NB4 (cell line): ENCODE data around the gene ANKS1B.

Experiments used
- DNase-seq: peaks from one replicate; pipeline ENCODE4 v3.0.0; 2010; ENCODE audit warnings: low read depth
- H3K4me3 ChIP-seq: one replicate; pipeline ENCODE4 v1.5.1; 2011; ENCODE audit warnings: mild to moderate bottlenecking, low read depth, low read length, moderate library complexity
- CTCF ChIP-seq: IDR thresholded peaks from one replicate; pipeline ENCODE4 v1.5.1; 2012; ENCODE audit warnings: low read depth, low read length
- MYC ChIP-seq: IDR thresholded peaks from 2 replicates; pipeline ENCODE4 v1.6.1; 2011; ENCODE audit warnings: low read depth, low read length
- POLR2A ChIP-seq: IDR thresholded peaks from 2 replicates; pipeline ENCODE4 v1.6.1; 2011; ENCODE audit warnings: mild to moderate bottlenecking; ENCODE audit not compliant: insufficient read length; ENCODE audit errors: extremely low read depth
- TF ChIP-seq, protein P1 (sequence below): IDR thresholded peaks from 2 replicates; pipeline ENCODE4 v1.6.1; 2011; ENCODE audit warnings: low read depth, low read length

The ANKS1B gene

GRCh38 chr12:99707883-99708282, 276.9 kb downstream of the ANKS1B start:
- TF ChIP-seq POLR2A (no peak), MYC (no peak), CTCF (no peak)
- TF ChIP-seq, protein P1, sequence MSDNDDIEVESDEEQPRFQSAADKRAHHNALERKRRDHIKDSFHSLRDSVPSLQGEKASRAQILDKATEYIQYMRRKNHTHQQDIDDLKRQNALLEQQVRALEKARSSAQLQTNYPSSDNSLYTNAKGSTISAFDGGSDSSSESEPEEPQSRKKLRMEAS = no peak

DNA sequence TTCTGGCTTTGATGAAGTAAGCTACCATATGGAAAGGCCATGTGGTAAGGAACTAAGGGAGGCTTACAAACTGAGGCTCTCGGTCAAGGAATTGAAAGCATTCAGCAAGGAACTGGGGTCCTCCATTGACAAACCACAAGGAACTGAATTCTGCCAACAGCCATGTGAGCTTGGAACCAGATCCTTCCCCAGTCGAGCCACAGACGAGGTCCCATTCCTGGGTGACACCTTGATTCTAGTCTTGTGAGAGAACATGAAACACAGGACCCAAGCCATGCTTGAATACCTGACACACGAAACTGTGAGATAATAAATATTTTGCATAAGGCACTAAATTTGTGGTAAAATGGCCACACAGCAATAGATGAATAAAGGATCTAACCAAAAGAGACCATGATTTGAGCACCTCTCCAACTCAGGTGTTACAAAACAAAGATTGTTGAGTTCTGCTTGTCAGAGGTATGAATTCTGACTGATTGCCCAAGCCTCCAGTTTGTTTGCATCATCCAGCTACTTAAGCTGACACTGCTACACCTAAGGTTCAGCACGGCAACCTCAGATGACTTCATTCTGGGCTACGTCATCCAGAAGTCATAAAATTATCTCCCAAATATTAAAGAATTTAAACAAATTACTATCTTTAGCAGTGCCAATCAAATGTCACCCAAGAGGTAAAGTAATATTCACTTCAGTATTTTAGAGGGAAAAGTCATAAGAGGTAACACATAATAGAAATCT, 277.8 kb downstream of the ANKS1B start:
- no peak for TF ChIP-seq CTCF
- TF ChIP-seq MYC = no peak
- no peak for TF ChIP-seq POLR2A
- TF ChIP-seq, protein P1 = no peak
- DNase-seq = no peak
- no peak overlapping the region for H3K4me3 ChIP-seq

More at GRCh38 chr12:99707883-99708282, 276.9 kb downstream of the ANKS1B start:
- DNase-seq = no peak
- H3K4me3 ChIP-seq = no peak overlapping the region

DNA sequence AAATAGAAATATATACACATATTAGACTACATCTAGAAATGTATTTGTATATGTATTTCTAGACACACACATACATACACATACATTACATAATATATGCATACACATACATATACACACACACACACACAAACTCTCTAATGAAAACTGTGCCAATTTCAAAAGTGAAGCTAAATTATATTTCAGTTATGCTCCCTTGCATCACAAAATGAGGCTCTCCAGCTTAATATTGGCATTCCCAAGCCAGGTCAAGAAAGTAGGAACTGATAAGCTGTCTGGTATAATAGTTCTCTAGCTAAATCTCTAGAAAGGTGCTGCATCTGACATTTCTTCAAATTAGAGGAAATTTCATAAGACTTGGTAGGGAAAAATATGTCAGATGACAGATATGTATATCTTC, 280.3 kb downstream of the ANKS1B start:
- TF ChIP-seq CTCF = no peak
- TF ChIP-seq, protein P1 = no peak
- TF ChIP-seq POLR2A = no peak
- TF ChIP-seq MYC = no peak
- DNase-seq = no peak
- no peak overlapping the region for H3K4me3 ChIP-seq

- TF ChIP-seq CTCF (no peak), POLR2A (no peak), MYC (no peak)
- TF ChIP-seq, protein P1 = no peak
- H3K4me3 ChIP-seq = no peak overlapping the region
- DNase-seq = no peak
Measured at GRCh38 chr12:99704036-99704435, 280.7 kb downstream of the ANKS1B start.

- TF ChIP-seq CTCF (no peak), POLR2A (no peak), MYC (no peak)
- TF ChIP-seq, protein P1 = no peak
- no peak for DNase-seq
- no peak overlapping the region for H3K4me3 ChIP-seq
Measured at GRCh38 chr12:99700032-99700431, 284.7 kb downstream of the ANKS1B start.
